A673 (cell line): Measurements from ENCODE around the gene HSD11B2.

Source experiments
- CTCF ChIP-seq: fragments of 300-800, 200-600 bp; sonication (generic); conservative IDR thresholded peaks from 2 replicates; pipeline ENCODE4 v1.5.1; 2017; ENCODE audit warnings: low read depth, mild to moderate bottlenecking, antibody characterized with exemption, low read length, moderate library complexity, mixed read lengths
- EZH2 ChIP-seq: fragments of 200-600 bp; sonication (generic); IDR thresholded peaks from 2 replicates; pipeline ENCODE4 v1.6.1; 2017; ENCODE audit warnings: borderline replicate concordance, low read depth, mild to moderate bottlenecking, mixed read lengths, antibody characterized with exemption, low read length; ENCODE audit not compliant: poor library complexity, severe bottlenecking

GRCh38 chr16:67449336-67449735 is 18.4 kb downstream of the HSD11B2 start:
- TF ChIP-seq CTCF (no peak), EZH2 (no peak)
